HepG2 (cell line): ENCODE measurements around the gene PSMC2. TPM values are rescaled to one million over a fixed set of nuclear protein-coding genes. Genes with fewer than 3 reads are reported as not detected.

Experiments used
- CEBPZ ChIP-seq: IDR thresholded peaks from 2 replicates; pipeline ENCODE4 v1.6.1; 2012; ENCODE audit warnings: low read length, improper control_type of control experiment
- CSRNP2 ChIP-seq: sonication (generic); formaldehyde crosslinking; conservative IDR thresholded peaks from 2 replicates; pipeline ENCODE4 v1.8.0; 2022; ENCODE audit warnings: low read depth, missing genetic modification reagents
- FOXC1 ChIP-seq: sonication (generic); formaldehyde crosslinking; IDR thresholded peaks from 2 replicates; pipeline ENCODE4 v1.8.0; 2022; ENCODE audit warnings: mild to moderate bottlenecking, missing genetic modification reagents, borderline replicate concordance
- MED8 ChIP-seq: sonication (generic); formaldehyde crosslinking; IDR thresholded peaks from 2 replicates; pipeline ENCODE4 v1.8.1; 2023; ENCODE audit warnings: mild to moderate bottlenecking, missing genetic modification reagents; ENCODE audit not compliant: insufficient replicate concordance
- NFIB ChIP-seq: sonication (generic); formaldehyde crosslinking; IDR thresholded peaks from 2 replicates; pipeline ENCODE4 v1.9.0; 2021; ENCODE audit warnings: missing genetic modification reagents, mild to moderate bottlenecking, borderline replicate concordance
- PITX1 ChIP-seq: sonication (generic); formaldehyde crosslinking; IDR thresholded peaks from 2 replicates; pipeline ENCODE4 v1.5.1; 2020; ENCODE audit warnings: mild to moderate bottlenecking, missing genetic modification reagents
- PLRG1 ChIP-seq: fragments of 450-650 bp; conservative IDR thresholded peaks from 2 replicates; pipeline ENCODE4 v1.6.1; 2016
- RORA ChIP-seq: sonication (generic); formaldehyde crosslinking; IDR thresholded peaks from 2 replicates; pipeline ENCODE4 v1.5.0; 2020; ENCODE audit warnings: mild to moderate bottlenecking, missing genetic modification reagents, moderate library complexity
- SALL2 ChIP-seq: sonication (generic); formaldehyde crosslinking; IDR thresholded peaks from 2 replicates; pipeline ENCODE4 v1.8.1; 2023; ENCODE audit warnings: mild to moderate bottlenecking, missing genetic modification reagents, inconsistent platforms
- SMYD3 ChIP-seq: sonication (generic); formaldehyde crosslinking; IDR thresholded peaks from 2 replicates; pipeline ENCODE4 v1.8.1; 2023; ENCODE audit warnings: mild to moderate bottlenecking, missing genetic modification reagents
- ZNF225 ChIP-seq: sonication (generic); formaldehyde crosslinking; IDR thresholded peaks from 2 replicates; pipeline ENCODE4 v1.4.0; 2020; ENCODE audit warnings: mild to moderate bottlenecking, missing genetic modification reagents
- ZNF513 ChIP-seq: sonication (generic); formaldehyde crosslinking; conservative IDR thresholded peaks from 2 replicates; pipeline ENCODE4 v1.5.0; 2020; ENCODE audit warnings: missing genetic modification reagents
- ZNF549 ChIP-seq: sonication (generic); formaldehyde crosslinking; IDR thresholded peaks from 2 replicates; pipeline ENCODE4 v1.5.0; 2020; ENCODE audit warnings: missing genetic modification reagents
- ZNF574 ChIP-seq: sonication (generic); formaldehyde crosslinking; IDR thresholded peaks from 2 replicates; pipeline ENCODE4 v1.4.0; 2020; ENCODE audit warnings: missing genetic modification reagents
- ZNF781 ChIP-seq: sonication (generic); formaldehyde crosslinking; IDR thresholded peaks from 2 replicates; pipeline ENCODE4 v1.5.1; 2020; ENCODE audit warnings: borderline replicate concordance, mild to moderate bottlenecking, missing genetic modification reagents; ENCODE audit errors: not compliant biosample characterization
- ZSCAN25 ChIP-seq: sonication (generic); formaldehyde crosslinking; IDR thresholded peaks from 2 replicates; pipeline ENCODE4 v1.8.0; 2022; ENCODE audit warnings: mild to moderate bottlenecking, missing genetic modification reagents
- ZZZ3 ChIP-seq: sonication (generic); formaldehyde crosslinking; IDR thresholded peaks from 2 replicates; pipeline ENCODE4 v1.4.0; 2020; ENCODE audit warnings: missing genetic modification reagents, mild to moderate bottlenecking, borderline replicate concordance
- polyA plus RNA-seq, 8 experiments: library from polyadenylated mRNA; depleted of rRNA in 3 of 8; stranded (reverse) in 7 of 8; unstranded in 1 of 8; fragments of >200 nt; fragmentation: Illumina TruSeq in 4 of 8; extraction: Trizol in 4 of 8; gene quantifications; 2 replicates each; pipeline versions ENCODE4 v1.2.1 to v1.2.3, GENCODE V29; 2011 to 2016; ENCODE audit warnings: low read depth in 4 of 8, missing spikeins in 1 of 8, mixed read lengths in 1 of 8; ENCODE audit not compliant: insufficient read depth in 1 of 8
- total RNA-seq, 5 experiments: library from RNA; depleted of rRNA; stranded (reverse); fragments of >200 nt; fragmentation: Illumina TruSeq; extraction: Trizol; gene quantifications; 2 replicates each; pipeline ENCODE4 v1.2.3, GENCODE V29; 2016; ENCODE audit warnings: low read depth in 1 of 5

PSMC2 gene
- total and polyA plus RNA-seq, 2 of the 13 experiments (the other 11 are each of a cell fraction or from before 2014, with no cell fraction given): 89.9 to 181 TPM

GRCh38 chr7:103347507-103348267 lies at the start of gene PSMC2 (continued):
- TF ChIP-seq ZSCAN25 (CRISPR knock-in tag): peak; percentile 38; the same call in 1 of the 2 replicates
- no peak for TF ChIP-seq ZNF781 (CRISPR knock-in tag)
- TF ChIP-seq ZNF549 (CRISPR knock-in tag): no peak
- TF ChIP-seq NFIB (CRISPR knock-in tag): no peak
- TF ChIP-seq PLRG1: no peak
- TF ChIP-seq RORA: no peak
- TF ChIP-seq ZNF574 (CRISPR knock-in tag): peak; percentile 89
- TF ChIP-seq CSRNP2: no peak
- no peak for TF ChIP-seq CEBPZ
- TF ChIP-seq SALL2: no peak
- no peak for TF ChIP-seq MED8 (CRISPR knock-in tag)
- TF ChIP-seq FOXC1 (CRISPR knock-in tag): peak; percentile 71; the same call in 1 of the 2 replicates
- TF ChIP-seq SMYD3 (CRISPR knock-in tag): no peak
- TF ChIP-seq ZNF513 (CRISPR knock-in tag): no peak
- TF ChIP-seq ZZZ3 (CRISPR knock-in tag): peak; percentile 64; the same call in 1 of the 2 replicates
- no peak for TF ChIP-seq ZNF225 (CRISPR knock-in tag)
- peak; percentile 47 for TF ChIP-seq PITX1 (CRISPR knock-in tag)
